ENCODE results near the gene SLC12A7.
"Not testable (repeated sequence)": the region's sequence is repeated elsewhere in the genome, so short reads cannot be mapped to it uniquely, and the experiment has no call there.

Gene SLC12A7

GRCh38 chr5:1111727-1112289 lies at the start of gene SLC12A7:
TSS of gene SLC12A7 (minus strand) at chr5:1112063. CDS start at chr5:1111991, 72 bp downstream.
- peak; percentile 35 for DNase-seq (ENCODE audit: low spot score)

- DNase-seq (ENCODE audit: low spot score), result no peak
These were observed 49.4 kb upstream of the SLC12A7 start for GRCh38 chr5:1161108-1161832.

GRCh38 chr5:1159774-1160406 lies 48.0 kb upstream of the SLC12A7 start:
- no peak for DNase-seq (ENCODE audit: low spot score)

GRCh38 chr5:1159341-1159675 lies 47.4 kb upstream of the SLC12A7 start:
- DNase-seq (ENCODE audit: low spot score), result no peak

GRCh38 chr5:1158647-1159340 lies 46.9 kb upstream of the SLC12A7 start:
- no peak for DNase-seq (ENCODE audit: low spot score)

- DNase-seq (ENCODE audit: low spot score), result not testable (repeated sequence)
These were observed 45.7 kb upstream of the SLC12A7 start for GRCh38 chr5:1157461-1157986.

GRCh38 chr5:1156754-1157460 lies 45.0 kb upstream of the SLC12A7 start:
- no peak for DNase-seq (ENCODE audit: low spot score)

GRCh38 chr5:1156033-1156753 lies 44.3 kb upstream of the SLC12A7 start:
- DNase-seq (ENCODE audit: low spot score), result no peak

- DNase-seq (ENCODE audit: low spot score), result no peak
These were observed 43.5 kb upstream of the SLC12A7 start for GRCh38 chr5:1155191-1156032.

- peak; percentile 5 for DNase-seq (ENCODE audit: low spot score)
These were observed 41.6 kb upstream of the SLC12A7 start for GRCh38 chr5:1153428-1153827.

GRCh38 chr5:1152771-1153282 lies 41.0 kb upstream of the SLC12A7 start:
- no peak for DNase-seq (ENCODE audit: low spot score)

- peak; percentile 12 for DNase-seq (ENCODE audit: low spot score)
These were observed 40.3 kb upstream of the SLC12A7 start for GRCh38 chr5:1152156-1152555.

- no peak for DNase-seq (ENCODE audit: low spot score)
These were observed 39.5 kb upstream of the SLC12A7 start for GRCh38 chr5:1151316-1151715.

- no peak for DNase-seq (ENCODE audit: low spot score)
These were observed 39.0 kb upstream of the SLC12A7 start for GRCh38 chr5:1150866-1151265.

GRCh38 chr5:1144638-1145396 lies 33.0 kb upstream of the SLC12A7 start:
- no peak for DNase-seq (ENCODE audit: low spot score)

- no peak for DNase-seq (ENCODE audit: low spot score)
These were observed 32.2 kb upstream of the SLC12A7 start for GRCh38 chr5:1144089-1144488.

GRCh38 chr5:1143670-1143951 lies 31.7 kb upstream of the SLC12A7 start:
- no peak for DNase-seq (ENCODE audit: low spot score)

- DNase-seq (ENCODE audit: low spot score), result no peak
These were observed 31.2 kb upstream of the SLC12A7 start for GRCh38 chr5:1142886-1143669.

GRCh38 chr5:1141834-1142233 lies 30.0 kb upstream of the SLC12A7 start:
- DNase-seq (ENCODE audit: low spot score), result no peak
